Posterior vena cava (tissue), 2 donors: ENCODE data around the gene VSIG10. TPM values are rescaled to one million over a fixed set of nuclear protein-coding genes. Genes with fewer than 3 reads are reported as not detected.
"Not testable (repeated sequence)": the region's sequence is repeated elsewhere in the genome, so short reads cannot be mapped to it uniquely, and the experiment has no call there.

ENCODE experiments used
- DNase-seq: peaks from one replicate; pipeline ENCODE4 v3.0.0-alpha.2; 2020; ENCODE audit warnings: low spot score
- intact Hi-C, 2 donors: fragments of 100-400 bp; cut with DNase I; formaldehyde crosslinking; loops; one replicate each; pipeline versions ENCODE4 v1.14.1 to v1.14.2; 2022 to 2023
- long read RNA-seq, 2 donors: library from polyadenylated mRNA; unstranded; transcript quantifications; one replicate each; pipeline ENCODE4 v2.0.0, GENCODE V29; 2020 to 2021
- total RNA-seq, 2 donors: library from RNA; stranded (reverse); fragmentation: NEBNext Ultra II Directional; extraction: Animal tissue kit (Norgen Biotek cat#: 25700); gene quantifications; one replicate each; pipeline ENCODE4 v1.2.1, GENCODE V29; 2021
- donor health status: DM: yes; HTN: yes; CAD: no.
- donor health status: DM: yes; HTN: yes; CAD: no.

VSIG10 gene, protein sequence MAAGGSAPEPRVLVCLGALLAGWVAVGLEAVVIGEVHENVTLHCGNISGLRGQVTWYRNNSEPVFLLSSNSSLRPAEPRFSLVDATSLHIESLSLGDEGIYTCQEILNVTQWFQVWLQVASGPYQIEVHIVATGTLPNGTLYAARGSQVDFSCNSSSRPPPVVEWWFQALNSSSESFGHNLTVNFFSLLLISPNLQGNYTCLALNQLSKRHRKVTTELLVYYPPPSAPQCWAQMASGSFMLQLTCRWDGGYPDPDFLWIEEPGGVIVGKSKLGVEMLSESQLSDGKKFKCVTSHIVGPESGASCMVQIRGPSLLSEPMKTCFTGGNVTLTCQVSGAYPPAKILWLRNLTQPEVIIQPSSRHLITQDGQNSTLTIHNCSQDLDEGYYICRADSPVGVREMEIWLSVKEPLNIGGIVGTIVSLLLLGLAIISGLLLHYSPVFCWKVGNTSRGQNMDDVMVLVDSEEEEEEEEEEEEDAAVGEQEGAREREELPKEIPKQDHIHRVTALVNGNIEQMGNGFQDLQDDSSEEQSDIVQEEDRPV
- 10 to 100 TPM; 11.1 to 15.3 TPM for total RNA-seq
- long read RNA-seq, donor 1, partial matches to known transcripts = 0 of 5 reads
- long read RNA-seq, donor 1, other reads (novel, unspliced or antisense) = 4 of 5 reads
- long read RNA-seq, donor 2, partial matches to known transcripts = 1 of 4 reads
- long read RNA-seq, donor 2, other reads (novel, unspliced or antisense) = 2 of 4 reads

DNA sequence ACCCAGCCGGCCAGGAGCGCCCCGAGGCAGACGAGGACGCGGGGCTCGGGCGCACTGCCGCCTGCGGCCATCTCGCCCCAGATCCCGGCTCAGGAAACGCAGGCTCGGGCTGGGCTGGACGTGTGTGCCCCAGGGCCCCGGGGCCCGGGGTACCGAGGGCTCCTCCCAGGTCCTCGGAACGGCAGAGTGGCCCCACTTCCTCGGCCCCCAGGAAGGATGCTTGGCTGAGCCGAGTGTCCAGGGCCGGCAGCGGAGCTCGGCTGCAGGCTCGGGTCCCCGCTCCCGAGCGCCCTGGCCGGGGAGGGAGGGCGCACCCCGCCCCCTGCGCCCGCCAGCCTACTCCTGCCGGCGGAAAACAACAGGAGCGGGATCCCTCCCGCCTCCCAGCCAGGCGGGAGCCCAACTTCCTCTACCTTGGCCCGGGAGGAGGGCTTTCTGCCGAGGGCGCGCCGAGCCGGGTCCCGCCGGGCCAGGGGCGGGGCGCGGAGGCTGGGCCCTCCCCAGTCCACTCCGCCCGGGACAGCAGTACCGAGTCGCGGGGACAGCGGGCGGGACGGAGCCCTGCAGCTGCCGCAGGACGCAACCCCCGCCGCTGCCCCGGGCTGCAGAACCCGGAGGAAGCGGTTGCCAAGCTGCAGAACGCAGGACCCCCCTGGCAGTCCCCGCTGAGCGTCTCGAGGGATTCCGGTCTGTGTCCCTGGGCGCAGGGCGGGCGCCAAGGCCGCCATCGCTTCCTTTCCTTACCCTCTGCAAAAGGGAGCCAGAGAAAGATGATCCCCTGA is at the start of gene VSIG10:
Gene VSIG10 (minus strand): TSS at position 411 of the 782 bp plus-strand sequence. CDS start 340 bp downstream, at position 71.
- DNase-seq = peak; percentile 83
- intact Hi-C loops = no loop called here

DNA sequence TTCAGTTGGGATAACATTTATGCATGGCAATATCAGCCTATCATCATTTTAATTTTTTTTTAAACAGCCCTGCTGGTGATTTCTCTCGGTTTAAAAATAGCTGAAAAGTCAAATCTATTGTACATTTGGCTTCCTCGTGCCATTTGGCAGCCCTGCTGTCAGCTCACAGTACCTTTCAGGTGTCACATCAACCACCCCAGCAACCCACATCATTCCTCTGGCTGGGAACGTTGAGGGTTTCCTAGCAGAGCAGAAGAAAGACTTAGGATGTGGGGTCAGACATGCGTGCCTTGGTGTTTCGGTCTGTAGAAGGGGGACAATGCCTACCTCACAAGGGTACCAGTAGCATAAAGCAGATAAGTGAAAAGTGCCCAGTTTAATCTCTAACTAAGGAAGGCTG is 47.9 kb upstream of the VSIG10 start:
- DNase-seq = no peak
- intact Hi-C loops = no loop called here

DNA sequence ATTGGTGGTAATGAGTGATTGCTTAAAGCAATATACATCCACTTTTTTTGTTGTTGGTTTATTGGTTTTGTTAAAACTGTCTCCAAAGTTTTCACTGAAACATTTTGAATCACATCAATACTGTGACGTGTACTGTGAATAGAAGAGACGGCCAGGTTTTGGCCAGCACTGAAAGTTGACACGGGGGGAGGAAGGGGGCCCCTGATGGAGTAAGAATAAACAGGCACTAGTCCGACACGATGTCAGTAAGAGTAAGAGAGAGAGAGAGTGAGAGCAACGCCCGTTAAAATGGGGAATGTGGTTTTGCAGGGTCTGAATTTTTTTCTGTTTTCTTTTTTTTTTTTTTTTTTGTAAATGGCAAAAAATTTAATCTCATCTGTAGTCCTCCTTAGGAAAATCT is 46.8 kb upstream of the VSIG10 start:
- intact Hi-C loops = no loop called here
- no peak for DNase-seq

DNA sequence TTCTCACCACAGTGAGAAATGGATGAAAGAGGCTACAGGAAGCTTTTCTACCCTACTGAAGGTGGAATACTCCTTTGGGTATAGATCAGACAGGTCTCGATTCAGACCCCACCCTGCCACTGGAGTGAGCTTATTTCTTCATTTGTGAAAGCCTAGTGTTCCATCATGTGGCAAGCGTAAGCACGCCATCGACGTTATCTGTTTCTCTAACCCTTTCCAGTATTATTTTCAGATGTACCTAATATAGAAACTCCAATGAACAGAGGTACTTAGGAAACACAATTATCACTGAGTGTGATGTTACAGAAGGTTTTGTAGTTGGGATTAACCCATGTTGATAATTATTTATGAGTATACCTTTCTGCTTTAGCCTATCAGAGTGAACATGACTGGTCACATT is 44.5 kb upstream of the VSIG10 start:
- no peak for DNase-seq
- intact Hi-C loops = no loop called here

DNA sequence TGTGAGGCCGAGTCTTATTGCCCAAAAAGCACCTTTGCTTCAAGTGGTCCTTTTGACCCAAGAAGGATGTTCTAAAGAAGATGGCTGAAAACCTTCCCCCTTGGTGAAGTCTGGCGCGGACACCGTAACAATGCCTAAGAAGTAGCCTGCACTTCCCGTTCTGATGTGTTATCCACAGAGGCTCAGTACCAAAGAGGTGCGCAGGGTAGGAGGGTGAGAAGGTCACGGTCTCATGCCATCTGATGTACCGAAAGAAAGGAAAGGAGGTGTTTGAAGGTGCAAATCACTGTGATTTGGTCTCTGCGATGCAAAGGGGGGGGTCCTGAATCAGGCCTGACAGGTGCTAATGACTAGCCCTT is 42.0 kb upstream of the VSIG10 start:
- intact Hi-C loops = no loop called here
- no peak for DNase-seq

DNA sequence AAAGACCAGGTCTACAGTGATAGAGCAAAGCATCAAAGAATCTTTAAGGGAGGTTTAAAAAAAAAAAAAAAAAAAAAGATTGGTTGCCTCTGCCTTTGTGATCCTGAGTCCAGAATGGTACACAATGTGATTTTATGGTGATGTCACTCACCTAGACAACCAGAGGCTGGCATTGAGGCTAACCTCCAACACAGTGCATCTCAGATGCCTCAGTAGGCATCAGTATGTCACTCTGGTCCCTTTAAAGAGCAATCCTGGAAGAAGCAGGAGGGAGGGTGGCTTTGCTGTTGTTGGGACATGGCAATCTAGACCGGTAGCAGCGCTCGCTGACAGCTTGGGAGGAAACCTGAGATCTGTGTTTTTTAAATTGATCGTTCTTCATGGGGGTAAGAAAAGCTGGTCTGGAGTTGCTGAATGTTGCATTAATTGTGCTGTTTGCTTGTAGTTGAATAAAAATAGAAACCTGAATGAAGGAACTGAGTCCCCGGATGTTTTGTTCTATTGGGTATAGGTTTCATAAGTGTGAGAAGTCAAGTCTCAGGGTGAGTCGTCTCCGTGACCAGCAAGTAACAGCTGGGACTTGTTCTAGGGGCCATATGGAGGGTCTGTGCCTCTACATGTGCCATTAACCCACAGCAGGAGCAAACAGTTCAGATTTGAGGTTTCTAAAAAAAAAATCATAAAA is 41.4 kb upstream of the VSIG10 start:
- no peak for DNase-seq
- intact Hi-C loops = no loop called here

DNA sequence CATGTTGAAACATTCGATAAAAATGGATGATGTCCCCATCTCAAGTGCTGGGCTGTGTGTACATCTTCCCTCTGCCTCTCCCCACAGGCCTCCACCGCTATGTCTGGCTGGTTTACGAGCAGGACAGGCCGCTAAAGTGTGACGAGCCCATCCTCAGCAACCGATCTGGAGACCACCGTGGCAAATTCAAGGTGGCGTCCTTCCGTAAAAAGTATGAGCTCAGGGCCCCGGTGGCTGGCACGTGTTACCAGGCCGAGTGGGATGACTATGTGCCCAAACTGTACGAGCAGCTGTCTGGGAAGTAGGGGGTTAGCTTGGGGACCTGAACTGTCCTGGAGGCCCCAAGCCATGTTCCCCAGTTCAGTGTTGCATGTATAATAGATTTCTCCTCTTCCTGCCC is 40.7 kb upstream of the VSIG10 start:
- DNase-seq = no peak
- intact Hi-C loops = no loop called here

DNA sequence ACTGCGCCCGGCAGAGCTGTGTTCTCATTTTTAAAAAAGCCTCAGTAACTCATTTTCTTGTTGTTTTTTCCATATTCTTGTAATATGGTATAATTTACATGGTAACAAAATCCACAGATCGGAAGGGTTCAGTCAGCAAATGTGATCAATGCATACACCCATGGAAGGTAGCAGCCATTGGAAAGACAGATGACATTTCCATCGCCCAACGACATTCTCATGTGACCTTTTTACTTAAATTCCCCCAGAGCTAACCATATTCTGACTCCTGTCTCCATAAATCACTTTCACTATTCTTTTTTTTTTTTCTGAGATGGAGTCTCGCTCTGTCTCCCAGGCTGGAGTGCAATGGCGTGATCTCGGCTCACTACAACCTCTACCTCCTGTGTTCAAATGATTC is 37.0 kb upstream of the VSIG10 start:
- no peak for DNase-seq
- intact Hi-C loops = no loop called here

DNA sequence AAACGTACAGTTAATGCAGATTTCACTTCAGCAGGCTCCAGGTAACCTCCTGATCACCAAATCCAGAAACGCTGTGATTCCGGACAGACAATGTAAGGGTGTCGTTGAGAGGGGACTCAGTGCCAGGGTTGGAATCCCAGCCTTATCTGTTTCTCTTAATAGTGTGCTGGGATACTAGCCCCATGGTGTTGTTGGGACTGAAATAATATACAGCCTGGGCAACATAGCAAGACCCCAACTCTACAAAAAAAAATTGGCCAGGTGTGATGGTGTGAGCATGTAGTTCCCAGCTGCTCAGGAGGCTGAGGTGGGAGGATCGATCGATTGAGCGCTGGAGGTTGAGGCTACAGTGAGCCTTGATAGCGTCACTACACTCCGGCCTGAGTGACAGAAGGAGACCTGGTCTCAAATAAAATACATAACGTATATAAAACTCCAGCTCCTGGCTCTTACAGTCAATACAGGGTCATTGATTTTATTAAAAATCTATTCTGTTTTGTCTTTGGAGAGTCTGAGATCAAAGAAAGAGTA is 33.4 kb upstream of the VSIG10 start:
- DNase-seq = no peak
- intact Hi-C loops = no loop called here

DNA sequence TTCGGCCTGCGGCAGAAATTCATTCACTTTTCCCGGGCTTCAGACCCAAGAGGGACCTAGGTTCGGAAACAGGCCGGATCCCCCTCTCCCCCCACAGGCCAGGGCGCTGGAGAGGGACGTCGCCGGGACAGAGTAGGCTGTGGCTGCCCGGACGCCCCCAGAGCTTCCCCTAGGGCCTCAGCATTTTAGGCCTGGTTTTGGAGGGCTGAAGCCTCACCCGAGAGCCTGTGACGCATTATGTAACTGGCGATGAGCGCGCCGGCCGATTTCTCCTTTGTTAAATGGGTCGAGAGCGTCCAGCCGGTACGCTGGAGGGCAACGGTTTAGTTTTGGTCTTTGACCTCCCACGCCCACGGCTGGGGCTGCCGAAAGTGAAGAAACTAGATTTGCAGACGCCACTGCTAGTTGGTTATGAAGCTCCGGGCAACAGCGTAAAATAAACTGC is 32.8 kb upstream of the VSIG10 start:
- DNase-seq = peak; percentile 89
- intact Hi-C loops = no loop called here

DNA sequence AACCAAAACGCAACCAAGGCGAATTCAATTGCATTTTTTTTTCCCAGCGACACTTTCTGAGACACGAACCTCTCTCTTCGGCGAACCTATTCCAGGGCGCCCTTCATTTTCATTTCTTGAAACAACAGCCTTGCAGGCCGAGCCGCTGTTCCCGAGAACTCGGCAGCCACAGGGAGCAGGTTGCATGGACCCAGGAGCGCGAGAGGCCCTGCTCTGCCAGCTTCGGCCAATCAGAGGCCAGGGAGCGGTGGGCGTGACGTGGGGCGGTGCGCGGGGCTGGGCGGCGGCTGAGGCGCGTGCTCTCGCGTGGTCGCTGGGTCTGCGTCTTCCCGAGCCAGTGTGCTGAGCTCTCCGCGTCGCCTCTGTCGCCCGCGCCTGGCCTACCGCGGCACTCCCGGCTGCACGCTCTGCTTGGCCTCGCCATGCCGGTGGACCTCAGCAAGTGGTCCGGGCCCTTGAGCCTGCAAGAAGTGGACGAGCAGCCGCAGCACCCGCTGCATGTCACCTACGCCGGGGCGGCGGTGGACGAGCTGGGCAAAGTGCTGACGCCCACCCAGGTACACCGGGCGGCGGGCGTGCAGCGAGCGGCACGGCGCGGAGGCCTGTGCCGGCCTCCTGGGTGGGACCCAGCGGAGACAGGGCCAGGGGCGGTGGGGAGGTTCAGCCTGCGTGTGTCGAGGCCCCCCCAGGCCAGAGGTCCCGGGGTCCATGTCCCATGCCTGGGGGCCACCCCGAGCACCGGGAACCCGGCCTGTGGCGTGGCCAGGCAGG is 32.2 kb upstream of the VSIG10 start, which contains the start of gene PEBP1:
Gene PEBP1 (plus strand): TSS at position 337 of the 771 bp plus-strand sequence. CDS start 86 bp downstream, at position 423.
- intact Hi-C loops = no loop called here
- peak; percentile 98 for DNase-seq

DNA sequence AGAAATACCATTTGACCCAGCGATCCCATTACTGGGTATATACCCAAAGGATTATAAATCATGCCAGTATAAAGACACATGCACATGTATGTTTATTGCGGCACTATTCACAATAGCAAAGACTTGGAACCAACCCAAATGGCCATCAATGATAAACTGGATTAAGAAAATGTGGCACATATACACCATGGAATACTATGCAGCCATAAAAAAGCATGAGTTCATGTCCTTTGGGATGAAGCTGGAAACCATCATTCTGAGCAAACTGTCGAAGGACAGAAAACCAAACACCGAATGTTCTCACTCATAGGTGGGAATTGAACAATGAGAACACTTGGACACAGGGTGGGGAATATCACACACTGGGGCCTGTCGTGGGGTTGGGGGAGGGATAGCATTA is 25.6 kb upstream of the VSIG10 start:
- DNase-seq, intact Hi-C loops: not testable (repeated sequence)

DNA sequence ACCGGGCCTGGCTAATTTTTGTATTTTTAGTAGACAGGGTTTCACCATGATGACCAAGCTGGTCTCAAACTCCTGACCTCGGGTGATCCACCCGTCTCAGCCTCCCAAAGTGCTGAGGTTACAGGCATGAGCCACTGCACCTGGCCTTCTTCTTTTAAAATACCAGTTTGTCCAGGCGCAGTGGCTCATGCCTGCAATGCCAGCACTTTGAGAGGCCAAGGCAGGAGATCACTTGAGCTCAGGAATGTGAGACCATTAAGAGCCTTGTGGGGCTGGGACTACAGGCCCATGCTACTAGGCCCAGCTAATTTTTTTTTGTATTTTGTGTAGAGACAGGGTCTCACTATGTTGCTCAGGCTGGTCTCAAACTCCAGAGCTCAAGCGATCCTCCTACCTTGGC is 24.1 kb upstream of the VSIG10 start:
- DNase-seq = no peak
- intact Hi-C loops = no loop called here

DNA sequence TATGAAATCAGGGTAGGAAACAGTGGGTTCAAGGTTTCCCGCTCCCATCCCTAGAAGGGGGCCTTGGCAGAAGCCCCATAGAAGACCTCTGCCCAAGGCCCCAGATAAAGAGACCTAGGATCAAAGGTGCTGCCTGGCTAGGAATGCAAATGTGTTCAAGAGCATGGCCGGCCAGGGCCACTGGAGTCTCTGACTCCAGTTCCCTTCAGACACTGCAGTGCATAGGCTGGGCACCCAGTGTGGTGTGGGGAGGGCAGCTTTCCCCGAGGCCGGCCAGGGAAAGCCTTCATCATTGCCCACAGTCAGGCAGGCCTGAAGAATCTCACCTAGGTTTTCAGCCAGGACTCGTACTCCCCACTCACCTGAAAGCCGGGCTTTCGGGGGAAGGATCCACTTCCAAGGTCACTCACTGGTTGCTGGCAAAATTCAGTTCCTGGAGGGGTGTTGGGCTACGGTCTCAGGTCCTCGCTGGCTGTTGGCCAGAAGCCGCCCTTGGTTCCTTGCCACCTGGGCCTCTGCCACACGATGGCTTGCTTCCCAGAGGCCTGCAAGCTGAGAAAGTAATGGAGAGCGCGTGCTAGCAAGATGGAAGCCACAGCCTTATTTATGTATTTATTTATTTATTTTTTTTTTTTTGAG is 22.4 kb upstream of the VSIG10 start:
- DNase-seq = no peak
- intact Hi-C loops = no loop called here

DNA sequence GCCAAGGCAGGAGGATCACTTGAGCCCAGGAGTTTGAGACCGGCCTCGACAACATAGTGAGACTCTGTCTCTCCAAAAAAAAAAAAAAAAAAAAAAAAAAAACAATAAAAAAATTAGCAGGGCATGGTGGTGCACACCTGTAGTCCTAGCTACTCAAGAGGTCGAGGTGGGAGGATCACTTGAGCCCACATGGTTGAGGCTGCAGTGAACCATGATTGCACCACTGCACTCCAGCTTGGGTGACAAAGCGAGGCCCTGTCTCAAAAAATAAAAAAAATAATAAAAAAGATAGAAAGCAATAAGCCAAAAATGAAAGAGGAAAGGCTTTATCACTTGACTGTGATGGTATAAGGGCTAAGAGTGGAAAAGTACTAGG is 21.9 kb upstream of the VSIG10 start:
- intact Hi-C loops = no loop called here
- no peak for DNase-seq

DNA sequence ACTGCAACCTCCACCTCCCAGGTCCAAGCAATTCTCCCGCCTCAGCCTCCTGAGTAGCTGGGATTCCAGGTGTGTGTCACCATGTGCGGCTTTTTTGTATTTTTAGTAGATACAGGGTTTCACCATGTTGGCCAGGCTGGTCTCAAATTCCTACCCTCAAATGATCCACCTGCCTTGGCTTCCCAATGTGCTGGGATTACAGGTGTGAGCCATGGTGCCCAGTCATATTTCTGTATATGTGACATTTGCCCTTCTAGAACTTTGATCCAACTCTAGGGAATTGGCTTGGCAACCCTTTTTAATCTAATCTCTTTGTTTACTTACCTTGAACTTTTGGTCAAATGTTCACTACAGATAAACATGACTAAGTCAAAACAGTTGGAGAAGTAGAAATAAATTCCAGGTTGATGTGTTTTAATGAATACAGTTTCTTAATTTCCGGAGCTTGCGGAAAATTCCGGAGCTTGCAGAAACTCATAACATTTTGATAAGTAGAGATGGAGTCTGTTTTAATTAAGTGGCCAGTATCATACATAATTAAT is 20.6 kb upstream of the VSIG10 start:
- intact Hi-C loops = no loop called here
- DNase-seq = no peak

DNA sequence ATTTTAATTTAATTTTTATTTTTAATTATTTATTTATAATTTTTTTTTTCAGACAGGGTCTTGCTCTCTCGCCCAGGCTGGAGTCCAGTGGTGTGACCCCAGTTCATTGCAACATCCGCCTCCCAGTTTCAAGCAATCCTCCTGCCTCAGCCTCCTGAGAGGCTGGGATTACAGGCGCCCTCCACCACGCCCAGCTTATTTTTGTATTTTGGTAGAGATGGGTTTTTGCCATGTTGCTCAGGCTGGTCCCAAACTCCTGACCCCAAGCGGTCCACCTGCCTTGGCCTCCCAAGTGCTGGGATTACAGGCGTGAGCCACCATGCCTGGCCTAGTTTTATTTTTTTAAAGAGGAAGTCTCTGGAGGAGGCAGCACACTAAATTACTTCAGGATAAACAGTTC is 18.5 kb upstream of the VSIG10 start:
- intact Hi-C loops = no loop called here
- peak; percentile 45 for DNase-seq
